Stimulated activated CD8-positive, alpha-beta memory T cell treated with anti-CD3 and anti-CD28 coated beads, Interleukin-15, amount 100 ng/mL, for 4 hours (primary cell): Measurements from ENCODE around the gene CATSPERB.
"Not testable (repeated sequence)": the region's sequence is repeated elsewhere in the genome, so short reads cannot be mapped to it uniquely, and the experiment has no call there.

Experiments
- DNase-seq, 2 donors: peaks; one replicate each; pipeline ENCODE4 v3.0.0-alpha.2; 2020; ENCODE audit warnings: low read depth in 2 of 2

CATSPERB gene

GRCh38 chr14:91674911-91675310, 57.0 kb downstream of the CATSPERB start:
- DNase-seq: no peak

DNA sequence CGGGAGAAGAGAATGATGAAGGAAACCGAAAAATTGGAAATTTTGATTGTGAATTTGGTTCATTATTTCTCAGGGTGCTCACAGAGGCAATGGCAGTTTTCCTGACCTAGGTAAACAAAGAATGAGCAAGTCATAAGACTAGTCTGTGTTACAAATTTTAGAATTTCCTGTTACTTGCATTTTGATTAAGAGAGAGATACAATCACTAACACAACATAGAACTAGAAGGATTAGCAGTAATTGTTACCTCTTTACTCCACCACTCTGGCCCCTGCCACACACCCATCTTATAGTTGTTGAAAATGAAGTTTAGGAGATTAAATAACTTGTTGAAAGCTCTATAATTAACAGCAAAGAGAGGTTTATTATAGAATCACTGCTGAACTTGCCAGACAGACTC, 62.0 kb downstream of the CATSPERB start:
- DNase-seq: no peak

- not testable (repeated sequence) for DNase-seq
Measured at GRCh38 chr14:91667101-91667500, 64.8 kb downstream of the CATSPERB start.

DNA sequence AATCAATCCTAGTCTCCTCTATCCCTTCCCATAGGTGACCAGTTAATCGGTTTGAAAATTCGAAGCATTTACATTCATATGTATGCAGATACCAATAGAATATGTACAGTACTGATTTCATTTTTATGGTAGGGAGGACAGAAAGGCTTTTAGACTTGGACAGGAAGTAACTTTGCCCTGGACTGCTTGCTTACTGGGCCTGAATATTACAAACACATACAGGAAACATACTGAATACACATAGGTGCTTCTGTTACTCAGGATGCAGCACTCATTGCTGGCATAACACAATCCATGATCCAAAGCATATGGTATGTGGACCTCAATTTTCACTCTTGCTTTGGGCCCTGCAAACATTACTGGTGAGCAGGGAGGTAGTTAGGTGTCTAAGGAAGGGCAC, 71.1 kb downstream of the CATSPERB start:
- DNase-seq: no peak

DNA sequence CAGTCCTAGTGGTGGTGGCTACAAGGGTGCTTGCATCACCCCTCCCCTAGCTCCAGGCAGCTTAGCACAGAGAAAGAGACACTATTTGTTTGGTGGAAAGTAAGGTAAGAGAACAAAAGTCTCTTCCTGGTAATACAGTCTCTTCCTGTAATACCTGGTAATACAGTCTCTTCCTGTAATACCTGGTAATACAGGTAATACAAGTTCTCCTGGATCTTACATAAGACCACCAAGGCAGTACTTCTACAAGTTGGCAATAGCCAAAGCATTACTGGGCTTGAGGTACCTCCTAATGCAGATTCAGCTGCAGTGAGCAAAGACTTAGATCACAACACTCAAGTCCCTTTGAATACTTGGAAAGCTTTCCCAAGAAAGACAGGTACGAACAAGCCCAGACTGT, 77.0 kb downstream of the CATSPERB start:
- no peak for DNase-seq

DNA sequence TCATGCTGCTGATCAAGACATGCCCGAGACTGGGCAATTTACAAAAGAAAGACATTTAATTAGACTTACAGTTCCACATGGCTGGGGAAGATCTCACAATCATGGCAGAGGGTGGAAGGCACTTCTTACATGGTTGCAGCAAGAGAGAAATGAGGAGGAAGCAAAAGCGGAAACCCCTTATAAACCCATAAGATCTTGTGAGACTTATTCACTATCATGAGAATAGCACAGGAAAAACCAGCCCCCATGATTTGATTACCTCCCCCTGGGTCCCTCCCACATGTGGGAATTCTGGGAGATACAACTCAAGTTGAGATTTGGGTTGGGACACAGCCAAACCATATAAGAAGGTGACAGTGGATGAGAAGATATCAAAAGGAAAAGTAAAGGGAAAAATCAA, 78.4 kb downstream of the CATSPERB start:
- DNase-seq: no peak

GRCh38 chr14:91649930-91650329, 82.0 kb downstream of the CATSPERB start:
- DNase-seq: no peak

DNA sequence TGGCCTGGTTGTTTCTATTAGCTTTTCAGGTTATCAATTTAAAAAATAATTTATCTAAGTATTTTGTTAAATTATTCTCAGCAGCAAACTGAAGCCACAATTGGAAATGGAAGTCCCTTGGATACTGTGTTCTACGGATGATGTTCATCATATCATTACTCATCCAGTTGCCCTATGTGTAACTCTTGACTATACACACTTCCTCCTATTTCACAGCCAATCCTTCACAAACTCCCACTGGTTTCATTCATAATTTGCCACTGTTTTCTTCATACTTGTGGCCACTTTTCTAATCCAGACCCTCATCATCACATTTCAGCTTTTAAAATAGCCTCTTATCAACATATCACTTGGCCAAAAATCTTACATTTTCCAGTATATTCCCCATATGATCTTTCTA, 84.0 kb downstream of the CATSPERB start:
- no peak for DNase-seq

DNA sequence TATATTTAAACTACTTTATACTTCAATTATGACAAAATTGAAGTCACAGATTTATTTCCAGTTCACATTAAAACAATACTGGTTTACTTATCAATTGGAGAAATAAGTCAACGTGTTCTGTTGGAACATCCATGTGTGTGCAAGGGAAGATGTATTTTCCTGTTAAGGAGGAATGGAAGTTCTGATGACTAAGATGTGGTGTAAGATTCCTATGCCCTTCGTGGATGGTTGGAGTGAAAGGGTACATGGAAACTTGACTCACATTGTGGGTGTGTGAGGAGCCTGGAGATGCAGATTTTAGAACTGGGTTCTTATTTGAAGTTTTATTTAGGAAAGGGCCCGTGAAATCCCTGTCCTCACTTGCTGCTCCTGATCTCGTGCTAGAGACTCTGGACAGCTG, 95.3 kb downstream of the CATSPERB start:
- no peak for DNase-seq

DNA sequence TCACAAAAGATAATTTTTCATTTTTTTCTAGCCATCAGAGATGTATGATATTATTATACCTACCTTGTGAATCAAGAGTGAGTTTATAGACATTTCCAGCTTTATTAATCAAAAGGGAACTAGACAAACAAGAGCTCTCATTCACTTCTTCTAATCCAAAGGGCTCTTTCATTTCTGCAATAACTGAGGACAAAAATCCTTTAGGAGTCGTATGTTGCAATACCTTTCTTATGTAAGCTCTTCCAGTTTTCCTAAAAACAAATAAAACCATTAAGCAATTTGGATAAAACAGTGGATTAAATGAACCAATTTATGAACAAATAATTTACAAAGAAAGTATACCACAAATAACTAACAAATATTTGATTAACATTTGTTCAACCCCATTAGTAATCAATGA, 107.1 kb downstream of the CATSPERB start:
- no peak for DNase-seq

DNA sequence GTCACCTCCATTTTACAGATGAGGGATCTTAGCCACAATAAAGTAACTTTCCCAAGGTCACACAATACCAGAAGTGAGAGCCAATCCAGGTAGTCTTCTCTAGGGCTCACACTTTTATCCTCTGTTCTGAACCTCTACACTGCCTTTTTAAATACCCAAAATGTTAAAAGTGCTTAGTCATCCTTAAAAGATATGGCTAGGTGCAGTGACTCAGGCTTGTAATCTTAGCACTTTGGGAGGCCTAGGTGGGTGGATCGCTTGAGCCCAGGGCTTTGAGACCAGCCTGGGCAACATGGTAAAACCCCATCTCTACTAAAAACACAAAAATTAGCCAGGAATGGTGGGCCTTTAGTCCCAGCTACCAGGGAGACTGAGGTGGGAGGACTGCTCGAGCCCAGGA, 117.7 kb downstream of the CATSPERB start:
- no peak for DNase-seq

DNA sequence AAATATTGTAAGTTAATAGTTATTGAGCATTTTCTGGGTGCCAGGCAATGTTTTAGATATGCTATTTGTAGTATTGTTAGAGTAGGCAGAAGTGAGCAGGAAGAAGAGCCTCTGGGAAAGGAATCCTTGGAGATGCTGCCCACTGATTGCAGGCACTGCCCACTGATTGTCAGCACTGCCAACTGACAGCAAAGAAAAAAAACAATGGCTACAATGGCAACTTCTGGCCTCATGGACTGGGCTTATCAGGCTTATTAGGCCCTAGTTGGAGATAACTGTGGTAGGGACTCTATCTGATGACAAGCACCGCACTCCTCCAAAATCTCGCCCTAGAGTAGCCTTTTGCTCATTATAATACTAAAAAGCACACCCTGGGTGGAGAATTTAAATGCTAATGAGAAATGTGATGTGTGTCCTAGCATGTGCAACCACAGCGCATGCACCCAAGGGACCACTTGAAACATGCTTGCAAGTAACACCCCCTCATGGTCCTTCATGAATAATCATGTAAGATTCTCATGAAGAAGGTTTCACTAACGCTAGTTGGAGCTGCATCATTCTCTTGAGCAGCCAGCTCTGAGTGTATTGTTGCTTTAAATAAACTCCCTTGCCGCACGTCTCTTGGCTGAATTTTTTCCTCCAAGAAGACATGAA, 118.3 kb downstream of the CATSPERB start:
- no peak for DNase-seq

DNA sequence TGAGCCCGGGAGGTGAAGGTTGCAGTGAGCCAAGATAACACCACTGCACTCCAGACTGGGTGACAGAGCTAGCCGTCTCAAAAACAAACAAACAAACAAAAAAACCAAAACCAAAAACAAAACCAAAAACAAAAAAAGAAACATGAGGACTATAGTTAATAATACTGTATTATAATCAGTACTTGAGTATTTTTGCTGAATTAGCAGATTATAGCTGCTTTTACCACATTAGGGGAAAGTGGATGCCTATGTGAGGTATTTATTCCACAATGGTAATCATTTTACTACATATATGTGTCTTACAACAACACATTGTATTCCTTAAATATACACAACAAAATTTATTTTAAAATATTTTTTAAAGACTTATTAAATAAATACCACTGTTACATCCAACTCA, 120.4 kb downstream of the CATSPERB start:
- DNase-seq: no peak

DNA sequence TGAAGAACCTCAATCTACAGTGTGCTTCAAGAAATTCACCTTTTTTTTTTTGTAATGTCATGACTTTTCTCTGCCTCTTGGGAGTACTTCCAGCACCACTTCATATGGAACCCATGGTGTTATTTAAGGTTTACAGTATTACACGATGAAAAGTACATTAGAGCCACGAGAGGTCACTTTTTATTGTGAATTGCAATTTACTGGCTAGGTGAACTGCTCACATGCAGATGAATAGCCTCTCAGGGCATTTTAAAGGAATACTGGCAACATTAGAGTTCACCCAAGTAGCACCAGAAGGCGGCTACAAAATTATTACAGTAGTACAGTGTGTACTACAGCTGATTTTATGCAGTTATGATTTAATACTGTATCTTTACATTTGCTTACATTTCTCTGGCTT, 122.7 kb downstream of the CATSPERB start:
- DNase-seq: no peak

DNA sequence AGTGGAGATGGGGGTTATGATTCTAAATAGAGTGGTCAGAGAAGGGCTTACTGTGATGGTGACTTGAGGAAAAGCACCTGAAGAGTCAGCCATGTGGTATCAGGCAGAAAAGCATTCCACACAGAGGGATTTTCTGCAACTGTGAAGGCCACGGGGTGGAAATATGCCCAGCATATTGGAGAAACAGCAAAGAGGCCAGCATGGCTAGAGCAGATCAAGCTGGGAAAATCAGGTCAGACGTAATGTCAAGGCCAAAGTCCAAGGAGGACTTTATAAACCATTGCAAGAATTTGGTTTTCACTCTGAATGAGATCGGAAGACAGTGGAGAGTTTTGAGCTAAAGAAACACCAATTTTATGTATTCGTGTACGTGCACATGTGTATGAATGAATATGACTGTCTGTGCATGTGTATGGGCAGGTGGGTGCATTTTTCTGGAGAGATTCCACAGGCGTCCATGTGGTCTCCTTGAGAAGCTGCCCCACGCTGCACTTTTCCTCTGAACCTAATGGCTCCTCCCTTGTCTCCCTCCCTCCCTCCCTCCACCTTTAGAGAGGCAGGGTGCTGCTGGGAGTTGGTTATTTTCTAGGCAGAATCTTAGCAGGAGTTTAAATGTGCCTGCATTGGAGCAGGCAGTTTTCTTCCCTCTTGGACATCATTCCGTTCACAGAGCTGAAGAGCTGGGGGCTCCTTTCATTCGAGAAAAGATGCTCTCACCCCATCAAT, 124.4 kb downstream of the CATSPERB start:
- no peak for DNase-seq

DNA sequence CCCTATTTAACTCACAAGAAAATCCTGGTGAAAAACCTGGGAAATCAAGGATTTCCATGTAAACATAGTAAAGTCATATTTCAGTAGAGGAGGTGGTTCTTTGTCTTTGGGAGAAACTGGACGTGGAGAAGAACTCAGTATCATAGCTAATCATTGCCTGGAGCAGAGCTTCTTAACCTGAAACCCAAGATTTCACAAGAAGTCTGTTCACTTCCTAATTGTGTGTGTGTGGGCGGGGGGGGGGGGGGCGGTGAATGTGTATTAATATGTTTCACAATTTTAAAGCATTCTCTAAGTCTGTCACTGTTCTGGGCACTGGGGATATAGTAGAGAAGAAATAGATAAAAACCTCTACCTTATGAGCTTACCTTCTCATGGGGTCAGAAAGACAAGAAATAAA, 125.0 kb downstream of the CATSPERB start:
- no peak for DNase-seq

DNA sequence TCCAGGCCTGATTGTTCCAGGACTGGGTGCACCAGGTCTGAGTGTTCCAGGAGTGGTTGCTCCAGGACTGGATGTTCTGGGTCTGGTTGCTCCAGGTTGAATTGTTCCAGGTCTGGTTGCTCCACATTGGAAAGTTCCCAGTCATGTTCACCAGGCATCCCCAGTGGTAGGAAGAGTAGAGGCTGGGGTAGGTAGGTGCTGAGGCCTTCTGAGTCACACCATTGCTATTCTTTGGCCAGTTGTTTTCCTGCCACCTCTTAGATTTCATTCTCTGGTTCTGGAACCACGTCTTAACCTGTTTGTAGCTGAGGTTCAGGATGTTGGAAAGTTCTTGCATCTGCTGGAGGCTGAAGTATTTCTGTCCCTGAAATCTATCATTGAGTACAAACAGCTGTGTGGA, 127.3 kb downstream of the CATSPERB start:
- not testable (repeated sequence) for DNase-seq

DNA sequence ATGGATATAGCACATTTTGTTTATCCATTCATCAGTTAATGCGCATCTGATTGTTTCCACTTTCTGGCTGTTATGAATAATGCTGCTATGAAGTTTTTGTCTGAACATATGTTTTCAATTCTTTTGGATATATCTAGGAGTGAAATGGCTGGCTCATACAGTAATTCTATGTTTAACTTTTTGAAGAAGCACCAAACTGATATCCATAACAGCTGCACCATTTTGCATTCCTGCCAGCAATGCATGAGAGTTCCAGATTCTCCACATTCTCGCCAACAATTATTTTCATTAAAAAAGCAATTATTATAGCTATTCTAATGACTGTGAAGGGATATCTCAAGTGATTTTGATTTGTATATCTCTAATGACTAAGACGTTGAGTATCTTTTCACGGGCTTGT, 131.9 kb downstream of the CATSPERB start:
- no peak for DNase-seq

DNA sequence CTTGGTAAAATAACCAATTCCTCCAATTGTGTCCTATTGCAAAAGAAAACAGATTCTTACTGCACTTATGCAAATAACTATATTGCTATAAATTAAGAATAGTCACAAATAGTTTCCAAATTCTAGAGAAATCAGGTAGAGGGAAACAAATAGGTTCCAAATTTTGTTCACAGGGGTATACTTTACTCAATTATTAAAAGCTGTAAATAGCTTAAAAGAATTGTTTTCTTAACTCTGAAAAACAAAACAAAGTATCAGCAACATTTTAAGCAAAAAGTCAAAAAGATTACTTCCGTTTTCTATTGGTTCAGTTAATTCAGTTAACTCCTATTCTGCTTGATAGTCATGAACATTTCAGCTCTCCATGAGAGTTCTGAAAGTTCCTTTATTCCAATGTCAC, 136.2 kb downstream of the CATSPERB start:
- DNase-seq: no peak

DNA sequence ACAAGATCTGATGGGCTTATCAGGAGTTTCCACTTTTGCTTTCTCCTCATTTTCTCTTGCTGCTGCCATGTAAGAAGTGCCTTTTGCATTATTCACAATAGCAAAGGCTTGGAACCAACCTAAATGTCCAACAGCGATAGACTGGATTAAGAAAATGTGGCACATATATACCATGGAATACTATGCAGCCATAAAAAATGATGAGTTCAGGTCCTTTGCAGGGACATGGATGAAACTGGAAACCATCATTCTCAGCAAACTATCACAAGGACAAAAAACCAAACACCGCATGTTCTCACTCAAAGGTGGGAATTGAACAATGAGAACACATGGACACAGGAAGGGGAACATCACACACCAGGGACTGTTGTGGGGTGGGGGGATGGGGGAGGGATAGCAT, 137.9 kb downstream of the CATSPERB start:
- not testable (repeated sequence) for DNase-seq

GRCh38 chr14:91586410-91586809, 145.5 kb downstream of the CATSPERB start:
- no peak for DNase-seq

DNA sequence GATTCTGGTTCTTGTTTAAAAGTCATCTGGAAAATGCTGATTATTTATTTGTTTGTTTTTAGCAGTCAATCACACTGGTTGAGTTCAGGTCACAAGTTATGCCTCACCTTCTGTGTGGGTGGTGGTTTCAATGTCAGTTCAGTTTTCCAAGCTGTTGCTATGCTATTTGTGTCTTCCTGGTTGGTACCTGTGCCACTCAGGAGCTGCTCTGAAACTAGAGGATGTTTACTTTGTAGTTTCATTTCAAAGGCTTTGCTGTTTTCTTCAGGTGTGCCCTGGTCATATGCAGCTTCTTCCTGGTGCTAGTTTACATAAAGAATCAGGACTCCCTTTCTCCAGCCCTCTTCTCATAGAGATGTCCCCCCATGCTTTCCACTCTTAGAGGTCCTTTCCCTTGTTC, 146.0 kb downstream of the CATSPERB start:
- DNase-seq: no peak

DNA sequence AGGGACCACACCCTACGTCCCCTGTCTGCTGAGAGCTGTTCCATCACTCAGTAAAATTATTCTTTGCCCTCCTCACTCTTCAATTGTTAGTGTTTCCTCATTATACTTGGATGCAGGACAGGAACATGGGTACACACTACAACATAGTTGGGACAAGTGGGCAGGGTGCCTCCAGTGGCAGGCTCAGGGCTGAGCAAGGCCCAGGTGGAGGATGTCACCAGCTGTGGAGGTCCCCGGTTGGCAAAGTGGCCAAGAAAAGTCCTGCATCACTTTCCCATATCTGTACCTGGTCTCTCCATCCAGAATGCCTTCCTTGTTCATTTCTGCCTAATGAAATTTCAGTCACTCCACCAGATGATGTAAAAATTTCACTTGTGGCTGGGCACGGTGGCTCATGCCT, 149.1 kb downstream of the CATSPERB start:
- DNase-seq: no peak
